HG03139 (cell line): ENCODE results near the gene EML1.

Experiments
- ATAC-seq: cut with Tn5 transposase; IDR thresholded peaks from one replicate; pipeline ENCODE4 v1.9.1; 2021; ENCODE audit not compliant: unreplicated experiment

Gene EML1, protein sequence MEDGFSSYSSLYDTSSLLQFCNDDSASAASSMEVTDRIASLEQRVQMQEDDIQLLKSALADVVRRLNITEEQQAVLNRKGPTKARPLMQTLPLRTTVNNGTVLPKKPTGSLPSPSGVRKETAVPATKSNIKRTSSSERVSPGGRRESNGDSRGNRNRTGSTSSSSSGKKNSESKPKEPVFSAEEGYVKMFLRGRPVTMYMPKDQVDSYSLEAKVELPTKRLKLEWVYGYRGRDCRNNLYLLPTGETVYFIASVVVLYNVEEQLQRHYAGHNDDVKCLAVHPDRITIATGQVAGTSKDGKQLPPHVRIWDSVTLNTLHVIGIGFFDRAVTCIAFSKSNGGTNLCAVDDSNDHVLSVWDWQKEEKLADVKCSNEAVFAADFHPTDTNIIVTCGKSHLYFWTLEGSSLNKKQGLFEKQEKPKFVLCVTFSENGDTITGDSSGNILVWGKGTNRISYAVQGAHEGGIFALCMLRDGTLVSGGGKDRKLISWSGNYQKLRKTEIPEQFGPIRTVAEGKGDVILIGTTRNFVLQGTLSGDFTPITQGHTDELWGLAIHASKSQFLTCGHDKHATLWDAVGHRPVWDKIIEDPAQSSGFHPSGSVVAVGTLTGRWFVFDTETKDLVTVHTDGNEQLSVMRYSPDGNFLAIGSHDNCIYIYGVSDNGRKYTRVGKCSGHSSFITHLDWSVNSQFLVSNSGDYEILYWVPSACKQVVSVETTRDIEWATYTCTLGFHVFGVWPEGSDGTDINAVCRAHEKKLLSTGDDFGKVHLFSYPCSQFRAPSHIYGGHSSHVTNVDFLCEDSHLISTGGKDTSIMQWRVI

GRCh38 chr14:99793213-99794150, at the start of gene EML1:
TSS of gene EML1 (plus strand) at chr14:99793413. CDS start at chr14:99793477, 64 bp downstream.
- peak; percentile 92 for ATAC-seq

DNA sequence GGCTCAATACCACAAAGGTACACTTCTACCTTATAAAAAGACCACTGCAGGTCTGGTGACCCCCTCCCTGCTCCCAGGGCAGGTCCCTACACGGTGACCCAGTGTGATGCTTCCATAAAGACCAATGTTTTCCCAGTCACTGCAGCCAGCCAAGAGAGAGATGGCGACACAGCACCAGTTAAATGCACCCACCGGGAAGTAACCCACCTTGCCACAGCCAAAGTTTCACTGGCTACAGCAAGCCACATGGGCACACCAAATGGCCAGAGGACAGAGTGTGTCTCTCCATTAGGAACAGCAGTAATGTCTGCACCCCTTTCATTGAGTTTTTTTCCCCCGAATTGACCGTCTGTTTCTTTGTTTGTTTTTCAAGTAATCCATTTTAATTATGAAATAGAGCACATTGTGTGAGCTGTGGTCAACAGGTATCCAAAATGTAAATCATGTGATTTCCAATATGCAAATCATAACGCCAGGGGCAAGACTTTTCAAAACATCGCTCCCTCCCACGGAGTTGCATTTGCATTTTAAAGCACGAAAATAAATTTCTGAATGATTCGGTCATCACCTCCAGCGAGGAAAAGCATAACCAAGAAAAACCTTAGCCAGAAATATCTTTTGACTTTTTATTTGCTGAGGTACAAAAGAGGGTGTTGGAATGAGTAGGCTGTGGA, 48.9 kb upstream of the EML1 start:
- ATAC-seq, result no peak

GRCh38 chr14:99744873-99745224, 48.4 kb upstream of the EML1 start:
- ATAC-seq, result no peak

DNA sequence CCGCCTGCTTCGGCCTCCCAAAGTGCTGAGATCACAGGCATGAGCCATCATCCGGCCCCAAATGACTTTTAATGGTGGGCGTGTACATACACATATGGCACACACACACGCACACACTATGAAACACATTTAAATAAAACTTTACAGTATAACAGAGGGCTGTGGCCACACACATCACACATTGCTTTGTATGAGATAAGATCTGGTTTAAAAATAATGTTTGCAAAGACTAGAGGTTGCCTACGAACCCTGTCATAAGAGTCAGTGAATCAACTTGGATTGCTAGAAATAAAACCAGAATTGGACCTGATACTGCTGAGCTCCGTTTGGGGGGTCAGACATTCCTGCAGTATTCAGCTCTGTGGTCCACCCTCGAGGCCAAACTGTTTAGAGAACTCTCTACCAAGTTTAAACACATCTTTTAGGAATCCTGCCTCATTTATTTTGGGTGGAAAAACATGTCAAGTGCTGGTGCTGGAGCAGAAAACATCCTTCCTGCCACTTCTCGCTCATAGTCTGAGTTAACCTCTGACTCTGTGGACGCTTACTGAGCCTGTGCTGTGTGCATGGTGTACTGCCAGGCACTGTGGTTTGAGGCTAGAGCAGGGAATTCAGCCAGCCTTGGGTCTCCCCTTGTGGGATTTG, 47.8 kb upstream of the EML1 start:
- ATAC-seq, result no peak

DNA sequence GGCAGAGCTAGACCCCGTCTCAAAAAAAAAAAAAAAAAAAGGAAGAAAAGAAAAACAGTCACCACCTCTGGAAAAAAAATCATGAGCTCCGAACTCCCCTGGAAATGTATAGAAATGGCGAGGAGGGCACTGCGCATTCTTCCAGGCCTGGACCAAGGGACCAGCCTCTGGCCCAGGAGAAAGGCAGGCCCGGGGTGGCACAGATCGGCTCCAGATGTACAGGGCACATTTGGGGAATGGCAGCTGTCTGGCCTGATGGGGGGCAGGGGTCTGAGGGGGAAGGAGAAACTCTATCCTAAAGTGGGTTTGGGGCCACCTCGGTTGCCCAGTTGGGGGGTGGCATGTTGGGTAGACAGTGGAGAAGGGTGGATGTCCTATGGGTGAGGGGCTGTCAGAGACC, 46.0 kb upstream of the EML1 start:
- no peak for ATAC-seq

DNA sequence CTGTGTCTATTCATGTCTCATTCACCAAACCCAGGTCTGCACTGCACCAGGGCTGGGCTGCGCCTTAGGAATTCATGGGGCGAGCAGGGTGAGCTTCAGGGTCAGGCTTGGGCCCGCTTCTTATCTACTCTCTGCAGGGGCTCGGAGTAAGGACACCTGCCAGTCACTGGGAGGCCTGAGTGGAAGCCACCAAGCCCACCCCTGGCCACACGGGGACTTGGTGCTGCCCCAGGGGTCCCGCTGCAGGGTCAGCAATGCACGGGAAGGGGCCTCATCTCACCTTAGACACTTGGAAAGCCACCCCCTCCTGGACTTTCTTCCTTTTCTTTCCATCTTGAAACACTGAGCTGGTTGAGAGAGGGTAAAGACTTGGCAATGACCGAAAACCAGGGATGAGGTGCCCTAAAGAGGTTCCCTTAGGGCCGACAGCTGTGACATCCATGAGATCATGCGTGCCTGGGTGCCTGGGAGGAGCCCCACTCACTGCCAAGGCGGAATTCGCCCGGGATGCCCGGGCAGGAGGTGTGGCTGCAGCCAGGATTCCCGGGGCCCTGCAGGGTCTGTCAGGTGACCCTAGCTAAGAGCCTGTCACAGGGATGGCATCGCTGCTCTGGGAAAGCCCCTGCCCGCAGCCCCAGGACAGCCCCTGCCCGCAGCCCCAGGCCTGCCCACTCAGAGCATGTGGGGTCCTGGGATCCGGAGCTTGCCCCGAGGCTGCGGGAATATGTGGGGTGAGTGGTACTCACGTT, 45.5 kb upstream of the EML1 start:
- ATAC-seq, result no peak

DNA sequence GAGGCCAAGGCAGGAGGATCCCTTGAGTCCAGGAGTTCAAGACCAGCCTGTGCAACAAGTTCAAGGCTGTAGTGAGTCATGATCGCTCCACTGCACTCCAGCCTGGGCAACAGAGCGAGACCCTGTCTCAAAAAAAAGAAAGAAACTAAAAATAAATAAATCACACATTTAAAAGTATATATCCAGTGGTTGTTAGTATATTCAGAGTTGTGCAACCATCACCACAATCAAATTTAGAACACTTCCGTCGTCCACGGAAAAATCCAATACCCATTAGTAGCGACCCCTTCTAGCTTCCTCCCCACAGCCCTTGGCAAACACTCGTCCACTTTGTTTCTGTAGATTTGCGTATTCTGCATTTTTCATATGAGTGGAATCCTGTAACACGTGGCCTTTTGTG, 44.7 kb upstream of the EML1 start:
- no peak for ATAC-seq

DNA sequence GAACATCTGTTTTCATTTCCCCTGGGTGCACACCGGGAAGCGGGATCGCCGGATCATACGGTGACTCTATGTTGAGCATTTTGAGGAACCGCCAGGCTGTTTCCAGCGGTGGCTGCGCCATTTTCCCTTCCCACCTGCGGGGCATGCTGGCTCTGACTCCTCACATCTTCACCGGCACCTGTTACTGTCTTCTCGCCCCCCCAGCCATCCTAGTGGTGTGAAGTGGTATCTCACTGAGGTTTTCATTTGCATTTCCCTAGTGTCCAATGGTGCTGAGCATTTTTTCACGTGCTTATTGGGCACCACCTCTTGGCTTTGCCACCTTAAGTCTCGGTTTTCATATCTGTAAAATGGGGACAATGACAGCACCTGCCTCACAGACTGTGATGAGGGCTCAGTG, 44.1 kb upstream of the EML1 start:
- no peak for ATAC-seq

- no peak for ATAC-seq
These were observed 43.2 kb upstream of the EML1 start for GRCh38 chr14:99749763-99750715.

- no peak for ATAC-seq
These were observed 42.3 kb upstream of the EML1 start for GRCh38 chr14:99750746-99751450.

DNA sequence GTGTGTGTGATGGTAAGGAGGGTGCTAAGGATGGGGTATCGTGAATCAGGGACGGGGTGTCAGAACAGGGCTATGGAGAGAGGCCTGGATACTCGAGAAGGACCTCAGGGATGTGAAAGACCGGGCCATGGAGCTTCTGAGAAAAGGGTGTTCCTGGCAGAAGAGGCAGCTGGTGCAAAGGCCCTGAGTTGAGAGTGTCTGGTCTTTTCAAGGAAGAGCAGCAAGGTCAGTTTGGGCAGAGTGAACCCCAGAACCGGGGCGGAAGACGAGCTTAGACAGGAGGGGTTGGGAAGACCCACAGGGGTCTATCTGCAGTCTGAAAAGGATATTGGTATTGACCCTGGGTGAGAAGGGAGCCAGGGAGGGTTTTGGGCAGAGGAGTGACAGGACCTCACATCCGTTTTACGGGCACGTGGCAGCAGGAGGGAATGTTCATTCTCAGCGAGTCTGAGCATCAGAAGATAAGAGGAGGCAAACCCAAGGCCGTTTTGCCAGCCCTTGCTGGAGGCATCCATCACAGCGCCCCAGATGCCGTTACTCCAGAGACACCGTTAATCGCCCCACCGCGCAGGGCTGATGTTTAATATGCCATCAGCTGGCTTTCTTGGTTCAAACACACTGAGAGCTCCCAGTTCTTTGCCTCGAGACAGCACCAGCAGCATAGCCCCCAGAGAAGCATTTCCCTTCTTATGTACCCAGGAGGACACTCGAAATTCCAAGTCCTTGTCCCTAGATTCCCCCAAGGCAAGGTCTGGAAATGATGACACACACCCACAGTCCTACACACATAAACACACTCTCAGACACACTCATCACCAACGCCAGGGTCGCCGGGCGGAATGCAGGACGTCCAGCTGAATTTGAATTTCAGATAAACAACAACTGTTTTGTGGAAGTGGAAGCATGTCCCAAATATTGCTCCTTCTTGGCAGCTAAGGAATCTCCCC, 41.4 kb upstream of the EML1 start:
- ATAC-seq, result no peak

- no peak for ATAC-seq
These were observed 40.6 kb upstream of the EML1 start for GRCh38 chr14:99752486-99753121.

- no peak for ATAC-seq
These were observed 39.7 kb upstream of the EML1 start for GRCh38 chr14:99753225-99754140.

- no peak for ATAC-seq
These were observed 38.8 kb upstream of the EML1 start for GRCh38 chr14:99754141-99755067.
